Sigmoid colon (tissue), 7 donors: ENCODE data around the gene HNF1B. TPM values are rescaled to one million over a fixed set of nuclear protein-coding genes. Genes with fewer than 3 reads are reported as not detected.

Experiments
- DNase-seq: peaks from one replicate; pipeline ENCODE4 v3.0.0-alpha.2; 2019
- H3K27ac ChIP-seq, 4 donors: fragments of 200-600 bp; sonication (generic); one replicate each; pipeline ENCODE4 v1.5.1; 2016 to 2019; ENCODE audit warnings: mild to moderate bottlenecking in 1 of 4
- H3K27me3 ChIP-seq, 3 donors: fragments of 200-600 bp; sonication (generic); one replicate each; pipeline ENCODE4 v1.5.1; 2019; ENCODE audit warnings: mild to moderate bottlenecking in 1 of 3
- H3K36me3 ChIP-seq, 4 donors: fragments of 200-600 bp; sonication (generic); one replicate each; pipeline ENCODE4 v1.5.1; 2016 to 2019
- H3K4me1 ChIP-seq, 4 donors: fragments of 200-600 bp; sonication (generic); one replicate each; pipeline ENCODE4 v1.5.1; 2017 to 2019
- H3K4me3 ChIP-seq, 4 donors: fragments of 200-600 bp; sonication (generic); one replicate each; pipeline ENCODE4 v1.5.1; 2017 to 2019; ENCODE audit warnings: mild to moderate bottlenecking in 2 of 4, moderate library complexity in 1 of 4
- H3K9me3 ChIP-seq, 4 donors: fragments of 200-600 bp in 3 of 4; sonication (generic) in 3 of 4; one replicate each; pipeline versions ENCODE4 v1.5.1 to v1.6.1; 2013 to 2019
- EP300 ChIP-seq, 4 donors: sonication (generic); formaldehyde crosslinking; IDR thresholded peaks; one replicate each; pipeline ENCODE4 v1.6.1; 2017; ENCODE audit warnings: antibody characterized with exemption in 4 of 4
- POLR2A ChIP-seq, 2 donors: fragments of 450-650 bp; IDR thresholded peaks; one replicate each; pipeline ENCODE4 v1.6.1; 2016; ENCODE audit warnings: antibody characterized with exemption in 2 of 2, mild to moderate bottlenecking in 2 of 2, moderate library complexity in 2 of 2
- POLR2AphosphoS5 ChIP-seq, 4 donors: sonication (generic); formaldehyde crosslinking; IDR thresholded peaks; one replicate each; pipeline ENCODE4 v1.6.1; 2017; ENCODE audit warnings: antibody characterized with exemption in 4 of 4
- WGBS, 2 donors: extraction: QIAGEN DNeasy Blood & Tissue Kit; methylation state at CpG; one replicate each; pipeline ENCODE4 v1.1.7; 2013; 5-methylcytosine and 5-hydroxymethylcytosine counted together
- intact Hi-C: fragments of 100-400 bp; cut with DNase I; formaldehyde crosslinking; loops from one replicate; pipeline ENCODE4 v1.15.1; 2023
- polyA plus RNA-seq, 3 donors: library from polyadenylated mRNA; stranded (reverse); fragments of 200-250 nt; gene quantifications; one replicate each; pipeline ENCODE4 v1.2.3, GENCODE V29; 2013
- total RNA-seq, 4 donors: library from RNA; depleted of rRNA; stranded (reverse); fragments of >200 nt; gene quantifications; one replicate each; pipeline ENCODE4 v1.1.0, GENCODE V29; 2016
- TF ChIP-seq, protein P1 (sequence below), 4 experiments: fragments of 450-650 bp in 3 of 4; fragments of 200-600 bp in 1 of 4; IDR thresholded peaks; one replicate each; pipeline ENCODE4 v1.5.1; 2016 to 2019; ENCODE audit warnings: antibody characterized with exemption in 4 of 4, mild to moderate bottlenecking in 3 of 4, moderate library complexity in 2 of 4
- donor health status: healthy with polysubstance abuse.
- donor health status: Bipolar disorder and iron deficiency.
- donor health status: healthy.

HNF1B gene
- total and polyA plus RNA-seq, 7 donors, result 0.28 to 13.2 (median 10.7) TPM; not detected in 3

DNA sequence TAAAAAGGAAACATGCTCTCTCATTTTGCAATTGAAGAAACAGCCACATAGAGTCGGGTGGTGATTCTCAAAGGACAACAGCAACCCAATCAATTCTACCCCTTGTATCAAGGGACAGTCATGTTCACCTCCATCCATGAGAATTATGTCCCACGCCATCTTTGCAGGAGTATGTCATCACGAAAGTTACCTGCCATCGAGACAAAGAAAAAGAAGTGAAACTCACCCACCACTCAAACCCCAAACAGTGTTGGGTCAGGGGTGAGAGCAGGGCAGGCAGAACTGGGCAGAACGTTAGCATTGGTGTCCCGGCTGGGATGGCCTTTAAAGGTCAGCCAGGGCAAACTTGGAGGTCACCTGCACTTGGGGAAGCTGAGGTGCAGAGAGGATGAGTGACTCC is 24.2 kb upstream of the HNF1B start:
- TF ChIP-seq, protein P1, sequence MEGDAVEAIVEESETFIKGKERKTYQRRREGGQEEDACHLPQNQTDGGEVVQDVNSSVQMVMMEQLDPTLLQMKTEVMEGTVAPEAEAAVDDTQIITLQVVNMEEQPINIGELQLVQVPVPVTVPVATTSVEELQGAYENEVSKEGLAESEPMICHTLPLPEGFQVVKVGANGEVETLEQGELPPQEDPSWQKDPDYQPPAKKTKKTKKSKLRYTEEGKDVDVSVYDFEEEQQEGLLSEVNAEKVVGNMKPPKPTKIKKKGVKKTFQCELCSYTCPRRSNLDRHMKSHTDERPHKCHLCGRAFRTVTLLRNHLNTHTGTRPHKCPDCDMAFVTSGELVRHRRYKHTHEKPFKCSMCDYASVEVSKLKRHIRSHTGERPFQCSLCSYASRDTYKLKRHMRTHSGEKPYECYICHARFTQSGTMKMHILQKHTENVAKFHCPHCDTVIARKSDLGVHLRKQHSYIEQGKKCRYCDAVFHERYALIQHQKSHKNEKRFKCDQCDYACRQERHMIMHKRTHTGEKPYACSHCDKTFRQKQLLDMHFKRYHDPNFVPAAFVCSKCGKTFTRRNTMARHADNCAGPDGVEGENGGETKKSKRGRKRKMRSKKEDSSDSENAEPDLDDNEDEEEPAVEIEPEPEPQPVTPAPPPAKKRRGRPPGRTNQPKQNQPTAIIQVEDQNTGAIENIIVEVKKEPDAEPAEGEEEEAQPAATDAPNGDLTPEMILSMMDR (IDR thresholded peaks at IDR 0.05), result no peak
- TF ChIP-seq POLR2AphosphoS5 (IDR thresholded peaks at IDR 0.05) (no peak), POLR2A (IDR thresholded peaks at IDR 0.05) (no peak), EP300 (IDR thresholded peaks at IDR 0.05) (no peak)
- Histone ChIP-seq H3K9me3 (peaks cover 0 to 4% (median 0%) of the 10 kb centered on the region in 4 donors), H3K36me3 (no peaks in the 10 kb centered on the region), H3K4me1 (no peaks in the 10 kb centered on the region), H3K4me3 (no peak overlapping the region), H3K27me3 (peaks cover 0 to 5% (median 4%) of the 10 kb centered on the region in 3 donors), H3K27ac (no peak overlapping the region)
- no peak for DNase-seq
- intact Hi-C loops, result no loop called here
- 84 to 91% methylated on average over 6 of the region's 6 CpGs for WGBS, 2 donors

DNA sequence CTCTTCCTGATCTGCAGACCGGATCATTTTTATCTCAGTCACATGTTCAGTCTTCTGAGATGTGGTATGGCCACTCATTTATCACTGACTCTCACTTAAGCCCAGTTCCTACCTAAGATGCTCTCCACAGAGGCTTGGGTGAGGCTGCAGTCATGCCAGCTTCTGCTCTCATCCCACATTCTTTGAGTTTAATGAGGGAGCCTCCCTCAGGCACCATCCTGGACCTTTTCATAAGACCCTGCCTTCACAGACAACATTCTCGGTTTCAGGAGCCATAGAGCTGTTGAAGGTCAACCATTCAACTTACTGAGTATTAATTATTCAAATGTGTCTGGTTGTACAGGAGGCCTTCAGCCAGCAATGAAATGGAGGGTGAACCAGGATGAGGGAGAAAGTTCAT is 23.6 kb upstream of the HNF1B start:
- H3K9me3 ChIP-seq, result peaks cover 0 to 4% (median 0%) of the 10 kb centered on the region in 4 donors
- no peaks in the 10 kb centered on the region for H3K36me3 ChIP-seq
- no peak overlapping the region for H3K4me3 ChIP-seq
- intact Hi-C loops, result no loop called here
- TF ChIP-seq EP300 (IDR thresholded peaks at IDR 0.05) (no peak), POLR2AphosphoS5 (IDR thresholded peaks at IDR 0.05) (no peak), POLR2A (IDR thresholded peaks at IDR 0.05) (no peak)
- TF ChIP-seq, protein P1 (IDR thresholded peaks at IDR 0.05), result no peak
- DNase-seq, result no peak
- H3K27ac ChIP-seq, result no peak overlapping the region
- 94 to 95% methylated on average over 2 of the region's 2 CpGs for WGBS, 2 donors
- H3K4me1 ChIP-seq, result no peaks in the 10 kb centered on the region
- H3K27me3 ChIP-seq, result peaks cover 0 to 8% (median 7%) of the 10 kb centered on the region in 3 donors

DNA sequence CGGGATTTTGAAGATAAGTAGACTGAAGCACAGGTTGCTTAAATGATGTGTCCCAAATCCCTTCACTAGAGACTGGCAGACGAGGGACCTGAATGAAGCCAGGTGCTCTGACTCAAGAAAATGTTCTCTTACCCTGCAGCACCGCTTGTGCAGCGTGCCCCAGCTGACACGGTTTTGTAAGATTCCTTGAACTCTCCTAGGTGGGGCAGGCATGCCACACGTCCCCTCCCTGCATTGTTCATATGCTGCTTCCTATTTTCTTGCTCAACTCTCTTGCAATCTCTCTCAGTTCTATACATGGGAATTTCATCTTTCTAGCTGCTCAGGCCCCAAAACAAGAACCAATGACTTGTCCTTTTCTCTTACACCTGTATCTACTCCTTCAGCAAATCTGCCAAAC is 22.1 kb upstream of the HNF1B start:
- H3K27me3 ChIP-seq, result peaks cover 0 to 21% (median 10%) of the 10 kb centered on the region in 3 donors
- 24 to 57% methylated on average over 6 of the region's 6 CpGs for WGBS, 2 donors
- TF ChIP-seq EP300 (IDR thresholded peaks at IDR 0.05), result no peak
- no peak for TF ChIP-seq POLR2AphosphoS5 (IDR thresholded peaks at IDR 0.05)
- TF ChIP-seq, protein P1 (IDR thresholded peaks at IDR 0.05), result no peak
- TF ChIP-seq POLR2A (IDR thresholded peaks at IDR 0.05), result no peak

DNA sequence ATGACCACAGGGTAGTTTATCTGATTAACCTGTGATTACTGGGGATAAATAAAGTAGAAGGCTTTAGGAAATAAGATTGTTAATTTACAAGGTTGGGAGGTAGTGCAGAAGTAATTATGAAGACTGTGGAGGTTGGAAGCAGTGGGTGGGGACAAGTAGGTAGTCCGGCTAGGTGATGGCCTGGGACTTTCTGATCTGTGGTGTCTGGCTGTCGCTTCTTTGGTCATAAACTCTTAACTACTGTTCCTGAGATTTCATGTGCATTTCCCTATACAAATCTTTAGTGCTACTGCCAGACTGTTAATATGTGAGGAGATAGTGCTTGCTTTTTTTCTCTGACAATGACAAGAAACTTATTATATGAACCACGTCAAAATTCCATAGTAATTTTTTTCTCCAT is 19.5 kb upstream of the HNF1B start:
- no peaks in the 10 kb centered on the region for H3K4me1 ChIP-seq
- no peak overlapping the region for H3K4me3 ChIP-seq
- TF ChIP-seq POLR2A (IDR thresholded peaks at IDR 0.05) (no peak), EP300 (IDR thresholded peaks at IDR 0.05) (no peak), POLR2AphosphoS5 (IDR thresholded peaks at IDR 0.05) (no peak)
- TF ChIP-seq, protein P1 (IDR thresholded peaks at IDR 0.05), result no peak
- intact Hi-C loops, result no loop called here
- H3K9me3 ChIP-seq, result peaks cover 0 to 4% (median 0%) of the 10 kb centered on the region in 4 donors
- no peak overlapping the region for H3K27ac ChIP-seq
- DNase-seq, result no peak
- WGBS, 2 donors, result 24 to 43% methylated on average over 3 of the region's 3 CpGs
- no peaks in the 10 kb centered on the region for H3K36me3 ChIP-seq
- H3K27me3 ChIP-seq, result peaks cover 4 to 34% (median 5%) of the 10 kb centered on the region in 3 donors

More for the DNA sequence above, 22.1 kb upstream of the HNF1B start:
- intact Hi-C loops, result no loop called here
- Histone ChIP-seq H3K4me3 (no peak overlapping the region), H3K27ac (no peak overlapping the region), H3K9me3 (peaks cover 0 to 4% (median 0%) of the 10 kb centered on the region in 4 donors), H3K4me1 (no peaks in the 10 kb centered on the region), H3K36me3 (no peaks in the 10 kb centered on the region)
- DNase-seq, result no peak

DNA sequence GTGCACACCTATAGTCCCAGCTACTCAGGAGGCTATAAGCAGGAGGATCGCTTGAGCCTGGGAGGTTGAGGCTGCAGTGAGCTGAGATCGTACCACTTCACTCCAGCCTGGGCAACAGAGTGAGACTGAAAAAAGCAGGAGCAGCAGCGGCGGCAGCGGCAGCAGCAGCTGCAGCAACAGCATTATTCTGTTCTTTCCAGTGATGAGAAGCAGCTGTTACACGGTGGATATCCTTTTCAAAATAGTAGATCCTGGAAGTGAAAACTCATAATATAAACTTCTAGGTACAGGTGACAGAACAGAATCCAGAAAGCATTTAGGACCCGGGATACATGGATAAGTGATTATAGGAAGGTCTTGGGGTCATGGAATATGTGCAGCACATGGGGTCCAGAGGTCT is 17.8 kb upstream of the HNF1B start:
- Histone ChIP-seq H3K27me3 (peaks cover 4 to 43% (median 5%) of the 10 kb centered on the region in 3 donors), H3K36me3 (no peaks in the 10 kb centered on the region), H3K4me1 (no peaks in the 10 kb centered on the region), H3K9me3 (no peaks in the 10 kb centered on the region), H3K4me3 (no peak overlapping the region), H3K27ac (no peak overlapping the region)
- intact Hi-C loops, result no loop called here
- WGBS, 2 donors, result 71 to 79% methylated on average over 7 of the region's 7 CpGs
- TF ChIP-seq EP300 (IDR thresholded peaks at IDR 0.05), result no peak
- peak in 1 of 4 donors; percentile 21 for TF ChIP-seq POLR2AphosphoS5 (IDR thresholded peaks at IDR 0.05)
- no peak for TF ChIP-seq POLR2A (IDR thresholded peaks at IDR 0.05)
- TF ChIP-seq, protein P1 (IDR thresholded peaks at IDR 0.05), result no peak
- DNase-seq, result no peak
